GM23338 (cell line): Measurements from ENCODE around the gene SOD1. TPM values are rescaled to one million over a fixed set of nuclear protein-coding genes. Genes with fewer than 3 reads are reported as not detected.

Source experiments
- ATAC-seq: fragments of 200-7000 bp; cut with Tn5 transposase; 3 replicates; pipeline ENCODE4 v1.9.1; 2020
- DNase-seq: peaks from one replicate; pipeline ENCODE4 v3.0.0-alpha.2; 2015; ENCODE audit warnings: low spot score
- H2AFZ ChIP-seq: fragments of 200-600 bp; sonication (generic); 2 replicates; pipeline ENCODE4 v1.8.0; 2016; ENCODE audit warnings: antibody characterized with exemption, mild to moderate bottlenecking, moderate library complexity
- H3F3A ChIP-seq: fragments of 200-600 bp; sonication (generic); replicated peaks from 2 replicates; pipeline ENCODE4 v1.8.0; 2017; ENCODE audit warnings: antibody characterized with exemption, mixed run types, low read depth
- H3K27ac ChIP-seq: fragments of 200-600 bp; sonication (generic); 2 replicates; pipeline ENCODE4 v1.6.1; 2016; ENCODE audit warnings: low read depth
- H3K27me3 ChIP-seq: fragments of 200-600 bp; sonication (generic); 2 replicates; pipeline ENCODE4 v1.8.0; 2016; ENCODE audit warnings: mild to moderate bottlenecking, mixed run types, moderate library complexity; ENCODE audit not compliant: insufficient read depth
- H3K36me3 ChIP-seq: fragments of 200-600 bp; sonication (generic); 2 replicates; pipeline ENCODE4 v1.8.0; 2016; ENCODE audit warnings: mild to moderate bottlenecking; ENCODE audit not compliant: insufficient read depth
- H3K4me1 ChIP-seq: fragments of 200-600 bp; sonication (generic); 2 replicates; pipeline ENCODE4 v1.8.0; 2016; ENCODE audit warnings: mild to moderate bottlenecking, moderate library complexity; ENCODE audit not compliant: insufficient read depth
- H3K4me2 ChIP-seq: fragments of 200-600 bp; sonication (generic); 2 replicates; pipeline ENCODE4 v1.7.1; 2017; ENCODE audit warnings: mixed run types
- H3K4me3 ChIP-seq: fragments of 200-600 bp; sonication (generic); 2 replicates; pipeline ENCODE4 v1.6.1; 2016; ENCODE audit warnings: mixed run types
- H3K79me2 ChIP-seq: fragments of 200-600 bp; sonication (generic); replicated peaks from 2 replicates; pipeline ENCODE4 v1.8.0; 2017; ENCODE audit warnings: mild to moderate bottlenecking; ENCODE audit not compliant: insufficient read depth
- H3K9me2 ChIP-seq: fragments of 200-600 bp; sonication (generic); 2 replicates; pipeline ENCODE4 v1.8.0; 2017; ENCODE audit not compliant: insufficient read depth
- H4K20me1 ChIP-seq: fragments of 200-600 bp; sonication (generic); replicated peaks from 2 replicates; pipeline ENCODE4 v1.8.0; 2017; ENCODE audit warnings: mild to moderate bottlenecking; ENCODE audit not compliant: insufficient read depth
- H3K27ac Mint-ChIP-seq: 2 replicates; pipeline ENCODE4 v1.8.0; 2020; ENCODE audit warnings: inconsistent platforms, mild to moderate bottlenecking, moderate library complexity, mixed read lengths
- H3K27me3 Mint-ChIP-seq: 3 replicates; pipeline ENCODE4 v1.8.0; 2022; ENCODE audit warnings: low read depth, mild to moderate bottlenecking, moderate library complexity, mixed read lengths, inconsistent platforms; ENCODE audit not compliant: insufficient read depth, poor library complexity
- H3K36me3 Mint-ChIP-seq: 3 replicates; pipeline ENCODE4 v1.8.0; 2021; ENCODE audit warnings: low read depth, mild to moderate bottlenecking, inconsistent platforms, moderate library complexity, mixed read lengths
- H3K4me1 Mint-ChIP-seq: 3 replicates; pipeline ENCODE4 v1.8.0; 2020; ENCODE audit warnings: mild to moderate bottlenecking, inconsistent platforms, mixed read lengths
- H3K4me3 Mint-ChIP-seq: 3 replicates; pipeline ENCODE4 v1.8.0; 2021; ENCODE audit warnings: moderate library complexity, mild to moderate bottlenecking, inconsistent platforms, mixed read lengths
- H3K9me3 Mint-ChIP-seq: 3 replicates; pipeline ENCODE4 v1.8.0; 2020; ENCODE audit warnings: moderate library complexity, mild to moderate bottlenecking, inconsistent platforms, mixed read lengths
- CREB1 ChIP-seq: fragments of 250-450 bp; sonication (Bioruptor Pico); IDR thresholded peaks from 2 replicates; pipeline ENCODE4 v1.5.0; 2020; ENCODE audit warnings: low read depth, mild to moderate bottlenecking, moderate library complexity
- EZH2 ChIP-seq: fragments of 200-600 bp; sonication (generic); IDR thresholded peaks from one replicate; pipeline ENCODE4 v1.8.0; 2017; ENCODE audit warnings: antibody characterized with exemption, mild to moderate bottlenecking, low read depth; ENCODE audit not compliant: unreplicated experiment
- EZH2phosphoT487 ChIP-seq: fragments of 200-600 bp; sonication (generic); IDR thresholded peaks from one replicate; pipeline ENCODE4 v1.8.1; 2018; ENCODE audit warnings: antibody characterized with exemption; ENCODE audit not compliant: unreplicated experiment
- JUNB ChIP-seq: IDR thresholded peaks from one replicate; pipeline ENCODE4 v1.6.1; 2016; ENCODE audit warnings: antibody characterized with exemption; ENCODE audit not compliant: unreplicated experiment
- NANOG ChIP-seq: IDR thresholded peaks from 2 replicates; pipeline ENCODE4 v1.6.1; 2016; ENCODE audit warnings: antibody characterized with exemption, borderline replicate concordance
- POLR2AphosphoS5 ChIP-seq: IDR thresholded peaks from 2 replicates; pipeline ENCODE4 v1.6.1; 2016; ENCODE audit warnings: antibody characterized with exemption, low read depth
- STAT1 ChIP-seq: IDR thresholded peaks from one replicate; pipeline ENCODE4 v1.6.1; 2016; ENCODE audit warnings: antibody characterized with exemption; ENCODE audit not compliant: unreplicated experiment
- ZNF114 ChIP-seq: fragments of 250-450 bp; sonication (Bioruptor Pico); IDR thresholded peaks from 2 replicates; pipeline ENCODE4 v1.5.0; 2020; ENCODE audit warnings: mild to moderate bottlenecking, moderate library complexity
- ZNF331 ChIP-seq: fragments of 250-450 bp; sonication (Bioruptor Pico); IDR thresholded peaks from 2 replicates; pipeline ENCODE4 v1.5.0; 2020; ENCODE audit warnings: low read depth, mild to moderate bottlenecking, moderate library complexity
- polyA plus RNA-seq: library from polyadenylated mRNA; unstranded; fragments of >200 nt; fragmentation: Nextera tagmentation; extraction: Ambion mirVana; gene quantifications from 2 replicates; pipeline ENCODE4 v1.2.1, GENCODE V29; 2016
- total RNA-seq: library from RNA; depleted of rRNA; stranded (reverse); fragments of >200 nt; shearing (Covaris generic); gene quantifications from 2 replicates; pipeline ENCODE4 v1.2.3, GENCODE V29; 2014
- TF ChIP-seq, protein P1 (sequence below), 2 experiments: fragments of 200-600 bp in 1 of 2; sonication (generic) in 1 of 2; conservative IDR thresholded peaks; 2 replicates each; pipeline versions ENCODE4 v1.5.1 to v1.6.1; 2016 to 2017; ENCODE audit warnings: antibody characterized with exemption in 2 of 2, low read depth in 2 of 2, mild to moderate bottlenecking in 2 of 2, moderate library complexity in 1 of 2
- TF ChIP-seq, protein P2 (sequence below): IDR thresholded peaks from 2 replicates; pipeline ENCODE4 v1.6.1; 2016; ENCODE audit warnings: antibody characterized with exemption
- TF ChIP-seq, protein P3 (sequence below): IDR thresholded peaks from one replicate; pipeline ENCODE4 v1.6.1; 2018; ENCODE audit warnings: antibody characterized with exemption; ENCODE audit not compliant: unreplicated experiment
- TF ChIP-seq, protein P4 (sequence below): fragments of 250-450 bp; sonication (Bioruptor Pico); IDR thresholded peaks from 2 replicates; pipeline ENCODE4 v1.5.0; 2020; ENCODE audit warnings: mild to moderate bottlenecking, moderate library complexity

SOD1 gene
- total and polyA plus RNA-seq, 2 experiments from 2014 or later, result 123 to 454 TPM

DNA sequence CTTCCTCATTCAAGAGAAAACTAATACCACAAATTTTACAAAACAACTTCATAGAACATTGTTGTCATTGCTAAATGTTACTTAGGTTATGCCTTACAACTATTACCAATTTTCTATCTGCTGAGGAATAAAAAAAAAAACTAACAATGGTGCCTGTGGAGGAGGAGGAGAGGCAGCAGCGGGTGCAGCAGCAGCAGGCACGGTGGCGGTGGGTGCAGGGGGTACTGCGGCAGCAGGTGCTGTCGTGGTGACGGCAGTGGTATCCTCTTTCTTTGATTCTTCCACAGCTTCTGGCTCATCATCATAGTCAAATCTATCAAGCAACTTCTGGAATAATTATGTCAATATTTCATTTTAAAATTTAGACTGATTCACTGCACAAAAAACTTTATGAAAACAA lies 36.9 kb downstream of the SOD1 start:
- Histone ChIP-seq H3K4me1 (no peaks in the 10 kb centered on the region), H2AFZ (no peak overlapping the region), H4K20me1 (peaks cover 10% of the 10 kb centered on the region; the same call in 1 of the 2 replicates), H3K79me2 (peaks cover 13% of the 10 kb centered on the region), H3K4me3 (no peak overlapping the region), H3F3A (no peaks in the 10 kb centered on the region), H3K9me2 (no peaks in the 10 kb centered on the region), H3K27ac (no peak overlapping the region), H3K36me3 (peaks cover 83% of the 10 kb centered on the region), H3K27me3 (no peaks in the 10 kb centered on the region), H3K4me2 (no peak overlapping the region)
- no peaks in the 10 kb centered on the region for H3K27me3 Mint-ChIP-seq
- DNase-seq, result no peak
- ATAC-seq, result no peak
- no peaks in the 10 kb centered on the region for H3K9me3 Mint-ChIP-seq
- TF ChIP-seq, protein P1, sequence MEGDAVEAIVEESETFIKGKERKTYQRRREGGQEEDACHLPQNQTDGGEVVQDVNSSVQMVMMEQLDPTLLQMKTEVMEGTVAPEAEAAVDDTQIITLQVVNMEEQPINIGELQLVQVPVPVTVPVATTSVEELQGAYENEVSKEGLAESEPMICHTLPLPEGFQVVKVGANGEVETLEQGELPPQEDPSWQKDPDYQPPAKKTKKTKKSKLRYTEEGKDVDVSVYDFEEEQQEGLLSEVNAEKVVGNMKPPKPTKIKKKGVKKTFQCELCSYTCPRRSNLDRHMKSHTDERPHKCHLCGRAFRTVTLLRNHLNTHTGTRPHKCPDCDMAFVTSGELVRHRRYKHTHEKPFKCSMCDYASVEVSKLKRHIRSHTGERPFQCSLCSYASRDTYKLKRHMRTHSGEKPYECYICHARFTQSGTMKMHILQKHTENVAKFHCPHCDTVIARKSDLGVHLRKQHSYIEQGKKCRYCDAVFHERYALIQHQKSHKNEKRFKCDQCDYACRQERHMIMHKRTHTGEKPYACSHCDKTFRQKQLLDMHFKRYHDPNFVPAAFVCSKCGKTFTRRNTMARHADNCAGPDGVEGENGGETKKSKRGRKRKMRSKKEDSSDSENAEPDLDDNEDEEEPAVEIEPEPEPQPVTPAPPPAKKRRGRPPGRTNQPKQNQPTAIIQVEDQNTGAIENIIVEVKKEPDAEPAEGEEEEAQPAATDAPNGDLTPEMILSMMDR (conservative IDR thresholded peaks at IDR 0.05; ENCODE audit: low read depth in 2 of 2), result no peak
- TF ChIP-seq, protein P2, sequence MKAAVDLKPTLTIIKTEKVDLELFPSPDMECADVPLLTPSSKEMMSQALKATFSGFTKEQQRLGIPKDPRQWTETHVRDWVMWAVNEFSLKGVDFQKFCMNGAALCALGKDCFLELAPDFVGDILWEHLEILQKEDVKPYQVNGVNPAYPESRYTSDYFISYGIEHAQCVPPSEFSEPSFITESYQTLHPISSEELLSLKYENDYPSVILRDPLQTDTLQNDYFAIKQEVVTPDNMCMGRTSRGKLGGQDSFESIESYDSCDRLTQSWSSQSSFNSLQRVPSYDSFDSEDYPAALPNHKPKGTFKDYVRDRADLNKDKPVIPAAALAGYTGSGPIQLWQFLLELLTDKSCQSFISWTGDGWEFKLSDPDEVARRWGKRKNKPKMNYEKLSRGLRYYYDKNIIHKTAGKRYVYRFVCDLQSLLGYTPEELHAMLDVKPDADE, result no peak
- no peak for TF ChIP-seq EZH2
- no peak for TF ChIP-seq NANOG
- no peak for TF ChIP-seq EZH2phosphoT487
- TF ChIP-seq POLR2AphosphoS5, result no peak
- TF ChIP-seq JUNB, result no peak
- TF ChIP-seq, protein P3, sequence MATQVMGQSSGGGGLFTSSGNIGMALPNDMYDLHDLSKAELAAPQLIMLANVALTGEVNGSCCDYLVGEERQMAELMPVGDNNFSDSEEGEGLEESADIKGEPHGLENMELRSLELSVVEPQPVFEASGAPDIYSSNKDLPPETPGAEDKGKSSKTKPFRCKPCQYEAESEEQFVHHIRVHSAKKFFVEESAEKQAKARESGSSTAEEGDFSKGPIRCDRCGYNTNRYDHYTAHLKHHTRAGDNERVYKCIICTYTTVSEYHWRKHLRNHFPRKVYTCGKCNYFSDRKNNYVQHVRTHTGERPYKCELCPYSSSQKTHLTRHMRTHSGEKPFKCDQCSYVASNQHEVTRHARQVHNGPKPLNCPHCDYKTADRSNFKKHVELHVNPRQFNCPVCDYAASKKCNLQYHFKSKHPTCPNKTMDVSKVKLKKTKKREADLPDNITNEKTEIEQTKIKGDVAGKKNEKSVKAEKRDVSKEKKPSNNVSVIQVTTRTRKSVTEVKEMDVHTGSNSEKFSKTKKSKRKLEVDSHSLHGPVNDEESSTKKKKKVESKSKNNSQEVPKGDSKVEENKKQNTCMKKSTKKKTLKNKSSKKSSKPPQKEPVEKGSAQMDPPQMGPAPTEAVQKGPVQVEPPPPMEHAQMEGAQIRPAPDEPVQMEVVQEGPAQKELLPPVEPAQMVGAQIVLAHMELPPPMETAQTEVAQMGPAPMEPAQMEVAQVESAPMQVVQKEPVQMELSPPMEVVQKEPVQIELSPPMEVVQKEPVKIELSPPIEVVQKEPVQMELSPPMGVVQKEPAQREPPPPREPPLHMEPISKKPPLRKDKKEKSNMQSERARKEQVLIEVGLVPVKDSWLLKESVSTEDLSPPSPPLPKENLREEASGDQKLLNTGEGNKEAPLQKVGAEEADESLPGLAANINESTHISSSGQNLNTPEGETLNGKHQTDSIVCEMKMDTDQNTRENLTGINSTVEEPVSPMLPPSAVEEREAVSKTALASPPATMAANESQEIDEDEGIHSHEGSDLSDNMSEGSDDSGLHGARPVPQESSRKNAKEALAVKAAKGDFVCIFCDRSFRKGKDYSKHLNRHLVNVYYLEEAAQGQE, result no peak
- TF ChIP-seq STAT1, result no peak
- TF ChIP-seq ZNF331 (CRISPR knock-in tag), result no peak
- TF ChIP-seq ZNF114 (CRISPR knock-in tag), result no peak
- TF ChIP-seq CREB1 (CRISPR knock-in tag), result no peak
- TF ChIP-seq, protein P4, sequence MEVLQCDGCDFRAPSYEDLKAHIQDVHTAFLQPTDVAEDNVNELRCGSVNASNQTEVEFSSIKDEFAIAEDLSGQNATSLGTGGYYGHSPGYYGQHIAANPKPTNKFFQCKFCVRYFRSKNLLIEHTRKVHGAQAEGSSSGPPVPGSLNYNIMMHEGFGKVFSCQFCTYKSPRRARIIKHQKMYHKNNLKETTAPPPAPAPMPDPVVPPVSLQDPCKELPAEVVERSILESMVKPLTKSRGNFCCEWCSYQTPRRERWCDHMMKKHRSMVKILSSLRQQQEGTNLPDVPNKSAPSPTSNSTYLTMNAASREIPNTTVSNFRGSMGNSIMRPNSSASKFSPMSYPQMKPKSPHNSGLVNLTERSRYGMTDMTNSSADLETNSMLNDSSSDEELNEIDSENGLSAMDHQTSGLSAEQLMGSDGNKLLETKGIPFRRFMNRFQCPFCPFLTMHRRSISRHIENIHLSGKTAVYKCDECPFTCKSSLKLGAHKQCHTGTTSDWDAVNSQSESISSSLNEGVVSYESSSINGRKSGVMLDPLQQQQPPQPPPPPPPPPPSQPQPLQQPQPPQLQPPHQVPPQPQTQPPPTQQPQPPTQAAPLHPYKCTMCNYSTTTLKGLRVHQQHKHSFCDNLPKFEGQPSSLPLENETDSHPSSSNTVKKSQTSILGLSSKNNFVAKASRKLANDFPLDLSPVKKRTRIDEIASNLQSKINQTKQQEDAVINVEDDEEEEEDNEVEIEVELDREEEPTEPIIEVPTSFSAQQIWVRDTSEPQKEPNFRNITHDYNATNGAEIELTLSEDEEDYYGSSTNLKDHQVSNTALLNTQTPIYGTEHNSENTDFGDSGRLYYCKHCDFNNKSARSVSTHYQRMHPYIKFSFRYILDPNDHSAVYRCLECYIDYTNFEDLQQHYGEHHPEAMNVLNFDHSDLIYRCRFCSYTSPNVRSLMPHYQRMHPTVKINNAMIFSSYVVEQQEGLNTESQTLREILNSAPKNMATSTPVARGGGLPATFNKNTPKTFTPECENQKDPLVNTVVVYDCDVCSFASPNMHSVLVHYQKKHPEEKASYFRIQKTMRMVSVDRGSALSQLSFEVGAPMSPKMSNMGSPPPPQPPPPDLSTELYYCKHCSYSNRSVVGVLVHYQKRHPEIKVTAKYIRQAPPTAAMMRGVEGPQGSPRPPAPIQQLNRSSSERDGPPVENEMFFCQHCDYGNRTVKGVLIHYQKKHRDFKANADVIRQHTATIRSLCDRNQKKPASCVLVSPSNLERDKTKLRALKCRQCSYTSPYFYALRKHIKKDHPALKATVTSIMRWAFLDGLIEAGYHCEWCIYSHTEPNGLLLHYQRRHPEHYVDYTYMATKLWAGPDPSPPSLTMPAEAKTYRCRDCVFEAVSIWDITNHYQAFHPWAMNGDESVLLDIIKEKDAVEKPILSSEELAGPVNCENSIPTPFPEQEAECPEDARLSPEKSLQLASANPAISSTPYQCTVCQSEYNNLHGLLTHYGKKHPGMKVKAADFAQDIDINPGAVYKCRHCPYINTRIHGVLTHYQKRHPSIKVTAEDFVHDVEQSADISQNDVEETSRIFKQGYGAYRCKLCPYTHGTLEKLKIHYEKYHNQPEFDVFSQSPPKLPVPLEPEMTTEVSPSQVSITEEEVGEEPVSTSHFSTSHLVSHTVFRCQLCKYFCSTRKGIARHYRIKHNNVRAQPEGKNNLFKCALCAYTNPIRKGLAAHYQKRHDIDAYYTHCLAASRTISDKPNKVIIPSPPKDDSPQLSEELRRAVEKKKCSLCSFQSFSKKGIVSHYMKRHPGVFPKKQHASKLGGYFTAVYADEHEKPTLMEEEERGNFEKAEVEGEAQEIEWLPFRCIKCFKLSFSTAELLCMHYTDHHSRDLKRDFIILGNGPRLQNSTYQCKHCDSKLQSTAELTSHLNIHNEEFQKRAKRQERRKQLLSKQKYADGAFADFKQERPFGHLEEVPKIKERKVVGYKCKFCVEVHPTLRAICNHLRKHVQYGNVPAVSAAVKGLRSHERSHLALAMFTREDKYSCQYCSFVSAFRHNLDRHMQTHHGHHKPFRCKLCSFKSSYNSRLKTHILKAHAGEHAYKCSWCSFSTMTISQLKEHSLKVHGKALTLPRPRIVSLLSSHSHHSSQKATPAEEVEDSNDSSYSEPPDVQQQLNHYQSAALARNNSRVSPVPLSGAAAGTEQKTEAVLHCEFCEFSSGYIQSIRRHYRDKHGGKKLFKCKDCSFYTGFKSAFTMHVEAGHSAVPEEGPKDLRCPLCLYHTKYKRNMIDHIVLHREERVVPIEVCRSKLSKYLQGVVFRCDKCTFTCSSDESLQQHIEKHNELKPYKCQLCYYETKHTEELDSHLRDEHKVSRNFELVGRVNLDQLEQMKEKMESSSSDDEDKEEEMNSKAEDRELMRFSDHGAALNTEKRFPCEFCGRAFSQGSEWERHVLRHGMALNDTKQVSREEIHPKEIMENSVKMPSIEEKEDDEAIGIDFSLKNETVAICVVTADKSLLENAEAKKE (CRISPR knock-in tag), result no peak
- no peaks in the 10 kb centered on the region for H3K4me1 Mint-ChIP-seq
- H3K4me3 Mint-ChIP-seq, result no peak overlapping the region
- peaks cover 83% of the 10 kb centered on the region for H3K36me3 Mint-ChIP-seq
- H3K27ac Mint-ChIP-seq, result no peak overlapping the region
